IMR-90 (cell line): ENCODE measurements around the gene PRELID1. TPM values are rescaled to one million over a fixed set of nuclear protein-coding genes. Genes with fewer than 3 reads are reported as not detected.

Source experiments
- ATAC-seq: fragments of 200-7000 bp; cut with Tn5 transposase; 2 replicates; pipeline ENCODE4 v1.9.1; 2020; ENCODE audit warnings: low read depth, mild to moderate bottlenecking, moderate library complexity
- BruUV-seq: library from RNA; stranded (reverse); fragments of 400-500 nt; replicated peaks from 2 replicates; lab custom pipeline; 2021; lab: Mats Ljungman, UMichigan
- CTCF ChIA-PET: fragments of 300-600 bp; formaldehyde crosslinking; extraction: SDS; loops from one replicate; lab custom pipeline; 2021; ENCODE audit warnings: antibody characterized with exemption; lab: Yijun Ruan, JAX
- POLR2A ChIA-PET: fragments of 300-600 bp; sonication (Branson Sonifier 250); formaldehyde crosslinking; loops from one replicate; lab custom pipeline; 2022; ENCODE audit warnings: antibody characterized with exemption; ENCODE audit not compliant: unreplicated experiment; lab: Charles Lee
- DNase-seq: peaks from one replicate; pipeline ENCODE4 v3.0.0; 2013
- H2AFZ ChIP-seq: replicated peaks from 2 replicates; pipeline ENCODE3; 2013; ENCODE audit warnings: low read length, mild to moderate bottlenecking; ENCODE audit not compliant: poor library complexity
- H2AK5ac ChIP-seq: 2 replicates; pipeline ENCODE4 v1.6.1; 2013; ENCODE audit warnings: low read depth, low read length, inconsistent platforms
- H2AK9ac ChIP-seq: replicated peaks from 2 replicates; pipeline ENCODE3; 2013; ENCODE audit warnings: mild to moderate bottlenecking, low read depth, low read length, moderate library complexity; ENCODE audit not compliant: poor library complexity
- H2BK120ac ChIP-seq: 2 replicates; pipeline ENCODE4 v1.6.1; 2013; ENCODE audit warnings: low read depth, low read length, inconsistent platforms
- H2BK15ac ChIP-seq: 3 replicates; pipeline ENCODE4 v1.6.1; 2013; ENCODE audit warnings: low read depth, low read length, inconsistent platforms
- H2BK20ac ChIP-seq: 2 replicates; pipeline ENCODE4 v1.6.1; 2013; ENCODE audit warnings: low read depth, mild to moderate bottlenecking, inconsistent platforms, low read length, moderate library complexity
- H2BK5ac ChIP-seq: 2 replicates; pipeline ENCODE4 v1.6.1; 2013; ENCODE audit warnings: mild to moderate bottlenecking, low read depth, low read length, inconsistent platforms; ENCODE audit not compliant: poor library complexity, severe bottlenecking
- H3K14ac ChIP-seq: replicated peaks from 2 replicates; pipeline ENCODE4 v1.6.1; 2013; ENCODE audit warnings: low read depth, low read length, inconsistent platforms
- H3K18ac ChIP-seq: 2 replicates; pipeline ENCODE4 v1.6.1; 2013; ENCODE audit warnings: low read depth, low read length, control low read depth
- H3K23ac ChIP-seq: 2 replicates; pipeline ENCODE4 v1.6.1; 2013; ENCODE audit warnings: low read depth, low read length, inconsistent platforms
- H3K27ac ChIP-seq: 2 replicates; pipeline ENCODE4 v1.5.1; 2013; ENCODE audit warnings: mild to moderate bottlenecking, control low read depth, low read length; ENCODE audit not compliant: insufficient read depth
- H3K27me3 ChIP-seq: 2 replicates; pipeline ENCODE4 v1.6.1; 2013; ENCODE audit warnings: low read length; ENCODE audit not compliant: control insufficient read depth, insufficient read depth
- H3K36me3 ChIP-seq: 2 replicates; pipeline ENCODE4 v1.6.1; 2013; ENCODE audit warnings: low read length, mixed read lengths; ENCODE audit not compliant: control insufficient read depth, insufficient read depth
- H3K4ac ChIP-seq: 2 replicates; pipeline ENCODE4 v1.6.1; 2013; ENCODE audit warnings: low read depth, low read length, inconsistent platforms
- H3K4me1 ChIP-seq: 2 replicates; pipeline ENCODE4 v1.6.1; 2013; ENCODE audit warnings: low read length, mixed read lengths; ENCODE audit not compliant: control insufficient read depth, insufficient read depth
- H3K4me2 ChIP-seq: 2 replicates; pipeline ENCODE4 v1.6.1; 2013; ENCODE audit warnings: low read depth, mild to moderate bottlenecking, control low read depth, low read length, moderate library complexity
- H3K4me3 ChIP-seq: 2 replicates; pipeline ENCODE4 v1.5.1; 2013; ENCODE audit warnings: low read depth, mild to moderate bottlenecking, control low read depth, low read length, moderate library complexity; ENCODE audit not compliant: insufficient read depth
- H3K56ac ChIP-seq: 2 replicates; pipeline ENCODE4 v1.6.1; 2013; ENCODE audit warnings: low read length, inconsistent platforms; ENCODE audit not compliant: insufficient read depth; ENCODE audit errors: extremely low read depth
- H3K79me1 ChIP-seq, 2 experiments: 2 replicates each; pipeline ENCODE4 v1.6.1; 2013; ENCODE audit warnings: low read length in 2 of 2, inconsistent platforms in 1 of 2, low read depth in 1 of 2
- H3K9ac ChIP-seq: 2 replicates; pipeline ENCODE4 v1.6.1; 2013; ENCODE audit warnings: low read depth, low read length, control low read depth
- H3K9me1 ChIP-seq: 2 replicates; pipeline ENCODE4 v1.6.1; 2013; ENCODE audit warnings: low read length, inconsistent platforms; ENCODE audit not compliant: insufficient read depth
- H3K9me3 ChIP-seq: 2 replicates; pipeline ENCODE4 v1.6.1; 2013; ENCODE audit warnings: low read length; ENCODE audit not compliant: control insufficient read depth, insufficient read depth
- H4K20me1 ChIP-seq: 2 replicates; pipeline ENCODE4 v1.6.1; 2013; ENCODE audit warnings: low read length, inconsistent platforms; ENCODE audit not compliant: insufficient read depth
- H4K5ac ChIP-seq: 2 replicates; pipeline ENCODE4 v1.6.1; 2013; ENCODE audit warnings: mild to moderate bottlenecking, low read depth, low read length, control low read depth
- H4K8ac ChIP-seq, 2 experiments: 2 replicates each; pipeline ENCODE4 v1.6.1; 2013; ENCODE audit warnings: low read depth in 2 of 2, low read length in 2 of 2, control low read depth in 1 of 2, inconsistent platforms in 1 of 2
- H4K91ac ChIP-seq: 2 replicates; pipeline ENCODE4 v1.6.1; 2013; ENCODE audit warnings: low read depth, low read length, inconsistent platforms; ENCODE audit not compliant: insufficient read depth
- BHLHE40 ChIP-seq: fragments of 150-350 bp; IDR thresholded peaks from 2 replicates; pipeline ENCODE4 v1.6.1; 2016; ENCODE audit warnings: mild to moderate bottlenecking, low read depth, low read length
- CEBPB ChIP-seq: IDR thresholded peaks from 2 replicates; pipeline ENCODE4 v1.6.1; 2012; ENCODE audit warnings: low read depth, low read length, improper control_type of control experiment
- CHD1 ChIP-seq: IDR thresholded peaks from 2 replicates; pipeline ENCODE4 v1.6.1; 2012; ENCODE audit warnings: low read depth, low read length, improper control_type of control experiment
- FOS ChIP-seq: fragments of 150-350 bp; IDR thresholded peaks from 2 replicates; pipeline ENCODE4 v1.6.1; 2016; ENCODE audit warnings: low read depth, low read length
- MAFK ChIP-seq: IDR thresholded peaks from 2 replicates; pipeline ENCODE4 v1.6.1; 2012; ENCODE audit warnings: low read depth, low read length, improper control_type of control experiment
- MAZ ChIP-seq: IDR thresholded peaks from 2 replicates; pipeline ENCODE4 v1.6.1; 2012; ENCODE audit warnings: low read depth, mild to moderate bottlenecking, low read length, improper control_type of control experiment, moderate library complexity, borderline replicate concordance
- MXI1 ChIP-seq: IDR thresholded peaks from 2 replicates; pipeline ENCODE4 v1.6.1; 2012; ENCODE audit warnings: low read depth, mild to moderate bottlenecking, low read length, moderate library complexity, borderline replicate concordance
- NFE2L2 ChIP-seq: fragments of 150-350 bp; IDR thresholded peaks from 2 replicates; pipeline ENCODE4 v1.6.1; 2016; ENCODE audit warnings: low read depth, mild to moderate bottlenecking, low read length
- POLR2A ChIP-seq: IDR thresholded peaks from 2 replicates; pipeline ENCODE4 v1.6.1; 2012; ENCODE audit warnings: mild to moderate bottlenecking, low read depth, low read length
- RAD21 ChIP-seq: IDR thresholded peaks from 2 replicates; pipeline ENCODE4 v1.6.1; 2012; ENCODE audit warnings: low read length, improper control_type of control experiment
- RCOR1 ChIP-seq: IDR thresholded peaks from 2 replicates; pipeline ENCODE4 v1.6.1; 2012; ENCODE audit warnings: mild to moderate bottlenecking, low read length, improper control_type of control experiment; ENCODE audit not compliant: insufficient replicate concordance
- RFX5 ChIP-seq: IDR thresholded peaks from 2 replicates; pipeline ENCODE4 v1.8.0; 2012; ENCODE audit warnings: low read depth, mild to moderate bottlenecking, low read length, moderate library complexity
- SMC3 ChIP-seq: fragments of 150-350 bp; IDR thresholded peaks from 2 replicates; pipeline ENCODE4 v1.6.1; 2016; ENCODE audit warnings: low read depth, mild to moderate bottlenecking, antibody characterized with exemption, low read length, moderate library complexity
- WGBS, 2 experiments: methylation state at CpG; one replicate each; pipeline versions ENCODE4 v1.1.5 to v1.1.7; 2013; ENCODE audit warnings: missing lambda C conversion rate in 2 of 2; ENCODE audit not compliant: insufficient read length in 1 of 2; ENCODE audit errors: extremely low coverage in 2 of 2; 5-methylcytosine and 5-hydroxymethylcytosine counted together
- dilution Hi-C: fragments of 300-500 bp; cut with HindIII; formaldehyde crosslinking; loops from one replicate; pipeline ENCODE4 v1.14.3; 2018; ENCODE audit warnings: low sequenced_read_pairs; ENCODE audit not compliant: unreplicated experiment
- in situ Hi-C: fragments of 300-500 bp; cut with MboI; formaldehyde crosslinking; loops from 3 replicates; pipeline ENCODE4 v1.14.3; 2019; ENCODE audit warnings: low sequenced_read_pairs, inconsistent platforms, mixed read lengths
- intact Hi-C: fragments of 100-400 bp; cut with micrococcal nuclease; formaldehyde crosslinking; loops from 2 replicates; pipeline ENCODE4 v1.10.0; 2022
- polyA plus RNA-seq, 3 experiments: library from polyadenylated mRNA; depleted of rRNA; stranded (reverse); fragments of >200 nt; gene quantifications; 2 replicates each; pipeline ENCODE4 v1.2.3, GENCODE V29; 2012; ENCODE audit warnings: low replicate concordance in 1 of 3
- total RNA-seq: library from RNA; depleted of rRNA; stranded (reverse); fragments of >200 nt; gene quantifications from 2 replicates; pipeline ENCODE4 v1.2.3, GENCODE V29; 2012
- TF ChIP-seq, protein P1 (sequence below): conservative IDR thresholded peaks from 2 replicates; pipeline ENCODE4 v1.5.1; 2012; ENCODE audit warnings: mild to moderate bottlenecking, low read depth, low read length, improper control_type of control experiment
- TF ChIP-seq, protein P2 (sequence below): fragments of 150-350 bp; IDR thresholded peaks from 2 replicates; pipeline ENCODE4 v1.6.1; 2016; ENCODE audit warnings: low read depth, mild to moderate bottlenecking, low read length, moderate library complexity, borderline replicate concordance
- TF ChIP-seq, protein P3 (sequence below): fragments of 150-350 bp; IDR thresholded peaks from 2 replicates; pipeline ENCODE4 v1.6.1; 2017; ENCODE audit warnings: mild to moderate bottlenecking, antibody characterized with exemption, low read length, low read depth

PRELID1 gene
- total and polyA plus RNA-seq, 2 of the 4 experiments (the other 2 are of a cell fraction) = 116 to 239 TPM

GRCh38 chr5:177269976-177270375 is 33.6 kb upstream of the PRELID1 start:
- no peak overlapping the region for H2BK20ac ChIP-seq
- H4K8ac ChIP-seq = no peak overlapping the region
- POLR2A ChIA-PET = no interaction called here
- peaks cover 4 to 25% of the 10 kb centered on the region in 2 experiments for H3K79me1 ChIP-seq
- H3K4me1 ChIP-seq = peaks cover 6% of the 10 kb centered on the region
- H2BK120ac ChIP-seq = no peak overlapping the region
- TF ChIP-seq, protein P1, sequence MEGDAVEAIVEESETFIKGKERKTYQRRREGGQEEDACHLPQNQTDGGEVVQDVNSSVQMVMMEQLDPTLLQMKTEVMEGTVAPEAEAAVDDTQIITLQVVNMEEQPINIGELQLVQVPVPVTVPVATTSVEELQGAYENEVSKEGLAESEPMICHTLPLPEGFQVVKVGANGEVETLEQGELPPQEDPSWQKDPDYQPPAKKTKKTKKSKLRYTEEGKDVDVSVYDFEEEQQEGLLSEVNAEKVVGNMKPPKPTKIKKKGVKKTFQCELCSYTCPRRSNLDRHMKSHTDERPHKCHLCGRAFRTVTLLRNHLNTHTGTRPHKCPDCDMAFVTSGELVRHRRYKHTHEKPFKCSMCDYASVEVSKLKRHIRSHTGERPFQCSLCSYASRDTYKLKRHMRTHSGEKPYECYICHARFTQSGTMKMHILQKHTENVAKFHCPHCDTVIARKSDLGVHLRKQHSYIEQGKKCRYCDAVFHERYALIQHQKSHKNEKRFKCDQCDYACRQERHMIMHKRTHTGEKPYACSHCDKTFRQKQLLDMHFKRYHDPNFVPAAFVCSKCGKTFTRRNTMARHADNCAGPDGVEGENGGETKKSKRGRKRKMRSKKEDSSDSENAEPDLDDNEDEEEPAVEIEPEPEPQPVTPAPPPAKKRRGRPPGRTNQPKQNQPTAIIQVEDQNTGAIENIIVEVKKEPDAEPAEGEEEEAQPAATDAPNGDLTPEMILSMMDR = no peak
- no peak for TF ChIP-seq RCOR1
- TF ChIP-seq CHD1 = no peak
- TF ChIP-seq, protein P2, sequence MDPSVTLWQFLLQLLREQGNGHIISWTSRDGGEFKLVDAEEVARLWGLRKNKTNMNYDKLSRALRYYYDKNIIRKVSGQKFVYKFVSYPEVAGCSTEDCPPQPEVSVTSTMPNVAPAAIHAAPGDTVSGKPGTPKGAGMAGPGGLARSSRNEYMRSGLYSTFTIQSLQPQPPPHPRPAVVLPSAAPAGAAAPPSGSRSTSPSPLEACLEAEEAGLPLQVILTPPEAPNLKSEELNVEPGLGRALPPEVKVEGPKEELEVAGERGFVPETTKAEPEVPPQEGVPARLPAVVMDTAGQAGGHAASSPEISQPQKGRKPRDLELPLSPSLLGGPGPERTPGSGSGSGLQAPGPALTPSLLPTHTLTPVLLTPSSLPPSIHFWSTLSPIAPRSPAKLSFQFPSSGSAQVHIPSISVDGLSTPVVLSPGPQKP = no peak
- no peak for TF ChIP-seq NFE2L2
- TF ChIP-seq MAFK = no peak
- no peak for TF ChIP-seq RAD21
- no peak for TF ChIP-seq SMC3
- TF ChIP-seq CEBPB = no peak
- TF ChIP-seq MXI1 = no peak
- TF ChIP-seq FOS = no peak
- no peak for TF ChIP-seq BHLHE40
- no peak for TF ChIP-seq RFX5
- no peak for TF ChIP-seq POLR2A
- TF ChIP-seq, protein P3, sequence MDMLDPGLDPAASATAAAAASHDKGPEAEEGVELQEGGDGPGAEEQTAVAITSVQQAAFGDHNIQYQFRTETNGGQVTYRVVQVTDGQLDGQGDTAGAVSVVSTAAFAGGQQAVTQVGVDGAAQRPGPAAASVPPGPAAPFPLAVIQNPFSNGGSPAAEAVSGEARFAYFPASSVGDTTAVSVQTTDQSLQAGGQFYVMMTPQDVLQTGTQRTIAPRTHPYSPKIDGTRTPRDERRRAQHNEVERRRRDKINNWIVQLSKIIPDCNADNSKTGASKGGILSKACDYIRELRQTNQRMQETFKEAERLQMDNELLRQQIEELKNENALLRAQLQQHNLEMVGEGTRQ = no peak
- no peak for TF ChIP-seq MAZ
- no peak overlapping the region for H4K91ac ChIP-seq
- H3K9me3 ChIP-seq = no peaks in the 10 kb centered on the region
- in situ Hi-C loops (no loop called here), intact Hi-C loops (loop anchor here (10.0 kb wide), 1 partner anchor 155 kb away; no protein-coding TSS in a partner anchor), dilution Hi-C loops (no loop called here)
- BruUV-seq = no TSS peak
- ATAC-seq = no peak
- peaks cover 14% of the 10 kb centered on the region for H3K9me1 ChIP-seq
- no peak overlapping the region for H3K14ac ChIP-seq
- no peak overlapping the region for H3K27ac ChIP-seq
- H4K5ac ChIP-seq = no peak overlapping the region
- H3K4me2 ChIP-seq = no peak overlapping the region
- H3K27me3 ChIP-seq = no peaks in the 10 kb centered on the region
- H2BK5ac ChIP-seq = no peak overlapping the region
- no peak overlapping the region for H3K4ac ChIP-seq
- no CpG with 5 or more reads among the region's 3 CpGs for WGBS, 2 experiments
- no peak overlapping the region for H3K56ac ChIP-seq
- H2AK5ac ChIP-seq = no peak overlapping the region
- peaks cover 28% of the 10 kb centered on the region for H3K36me3 ChIP-seq
- H2AFZ ChIP-seq = no peak overlapping the region
- H3K4me3 ChIP-seq = no peak overlapping the region
- H3K18ac ChIP-seq = no peak overlapping the region
- no peaks in the 10 kb centered on the region; the same call in 1 of the 2 replicates for H4K20me1 ChIP-seq
- no peak overlapping the region for H3K23ac ChIP-seq
- H2BK15ac ChIP-seq = no peak overlapping the region
- CTCF ChIA-PET = no interaction called here
- no peak overlapping the region for H3K9ac ChIP-seq
- no peak overlapping the region for H2AK9ac ChIP-seq
- no peak for DNase-seq
